ENCODE measurements around the gene ZSWIM8.

ZSWIM8 gene

DNA sequence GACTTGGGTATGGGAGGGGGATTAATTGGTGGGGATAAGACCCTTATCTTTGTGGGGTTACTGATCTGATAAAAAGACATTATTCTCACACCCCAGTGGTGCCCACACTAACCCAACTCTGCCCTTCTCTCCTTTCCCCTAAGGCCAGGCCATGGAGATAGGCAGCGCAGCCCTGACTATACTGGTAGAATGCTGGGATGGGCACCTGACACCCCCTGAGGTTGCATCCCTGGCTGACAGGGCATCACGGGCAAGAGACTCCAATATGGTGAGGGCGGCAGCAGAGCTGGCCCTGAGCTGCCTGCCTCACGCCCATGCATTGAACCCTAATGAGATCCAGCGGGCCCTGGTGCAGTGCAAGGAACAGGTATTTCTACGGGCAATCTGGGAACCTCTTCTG is 12.7 kb downstream of the ZSWIM8 start:
- DNase-seq = no peak

- DNase-seq = no peak
Observed at GRCh38 chr10:73798927-73799560, 13.6 kb downstream of the ZSWIM8 start.

DNA sequence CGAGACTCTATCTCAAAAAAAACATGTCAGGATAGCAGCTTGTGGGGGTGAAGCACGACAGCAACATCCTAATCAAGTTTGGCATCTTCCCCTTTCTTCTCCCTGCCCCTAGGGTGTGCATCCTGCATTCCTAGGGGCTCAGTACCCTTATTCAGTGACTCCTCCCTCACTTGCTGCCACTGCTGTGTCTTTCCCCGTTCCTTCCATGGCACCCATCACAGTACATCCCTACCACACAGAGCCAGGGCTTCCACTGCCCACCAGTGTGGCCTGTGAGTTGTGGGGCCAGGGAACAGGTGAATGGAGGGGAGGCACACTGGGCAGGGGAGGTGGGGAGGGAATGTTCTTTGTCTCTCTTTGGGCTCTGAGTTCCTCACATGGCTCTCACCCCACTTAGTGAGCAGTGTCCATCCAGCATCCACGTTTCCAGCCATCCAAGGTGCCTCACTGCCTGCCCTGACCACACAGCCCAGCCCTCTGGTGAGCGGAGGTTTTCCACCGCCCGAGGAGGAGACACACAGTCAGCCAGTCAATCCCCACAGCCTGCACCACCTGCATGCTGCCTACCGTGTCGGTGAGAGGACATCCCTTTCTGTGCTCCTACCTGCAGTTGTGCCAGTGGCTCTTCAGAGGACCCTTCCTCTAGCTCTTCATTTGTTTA is 14.6 kb downstream of the ZSWIM8 start:
- DNase-seq = no peak

- DNase-seq = no peak
Observed at GRCh38 chr10:73800560-73801252, 15.3 kb downstream of the ZSWIM8 start.

- no peak for DNase-seq
Observed at GRCh38 chr10:73801253-73801590, 15.8 kb downstream of the ZSWIM8 start.

DNA sequence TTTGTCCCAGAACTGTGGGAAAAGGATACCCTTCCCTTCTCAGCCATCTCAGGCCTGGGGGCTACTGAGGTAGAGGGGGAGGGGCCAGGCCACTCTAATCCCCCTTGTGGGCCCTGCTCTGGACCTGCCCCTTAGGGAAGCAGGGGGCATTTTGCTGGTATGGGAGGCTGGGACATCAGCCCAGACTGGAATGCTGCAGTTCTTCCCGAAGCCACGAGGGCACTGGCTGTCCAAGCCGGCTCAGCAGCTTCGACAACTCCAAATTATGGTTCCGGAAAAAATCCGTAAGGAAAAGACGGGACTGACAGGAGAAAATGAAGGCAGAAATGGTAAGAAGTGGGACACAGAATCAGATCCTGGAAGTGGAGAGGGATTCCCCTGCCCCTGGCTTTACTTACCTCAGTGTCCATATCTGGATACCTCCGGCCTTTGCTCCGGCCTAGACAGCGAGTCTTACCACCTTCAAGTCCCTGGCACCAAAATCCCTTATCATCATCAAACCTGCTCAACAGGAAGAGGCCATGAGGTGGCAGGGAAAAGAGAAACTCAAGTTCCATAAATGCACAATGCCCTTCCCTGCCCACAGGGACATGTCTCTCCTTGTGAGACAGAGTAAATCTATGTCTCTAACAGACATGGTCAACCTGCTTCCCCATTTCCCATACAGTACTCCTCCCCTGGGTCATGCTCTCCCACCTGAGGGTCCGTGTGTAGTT is 17.0 kb downstream of the ZSWIM8 start:
- DNase-seq = no peak

DNA sequence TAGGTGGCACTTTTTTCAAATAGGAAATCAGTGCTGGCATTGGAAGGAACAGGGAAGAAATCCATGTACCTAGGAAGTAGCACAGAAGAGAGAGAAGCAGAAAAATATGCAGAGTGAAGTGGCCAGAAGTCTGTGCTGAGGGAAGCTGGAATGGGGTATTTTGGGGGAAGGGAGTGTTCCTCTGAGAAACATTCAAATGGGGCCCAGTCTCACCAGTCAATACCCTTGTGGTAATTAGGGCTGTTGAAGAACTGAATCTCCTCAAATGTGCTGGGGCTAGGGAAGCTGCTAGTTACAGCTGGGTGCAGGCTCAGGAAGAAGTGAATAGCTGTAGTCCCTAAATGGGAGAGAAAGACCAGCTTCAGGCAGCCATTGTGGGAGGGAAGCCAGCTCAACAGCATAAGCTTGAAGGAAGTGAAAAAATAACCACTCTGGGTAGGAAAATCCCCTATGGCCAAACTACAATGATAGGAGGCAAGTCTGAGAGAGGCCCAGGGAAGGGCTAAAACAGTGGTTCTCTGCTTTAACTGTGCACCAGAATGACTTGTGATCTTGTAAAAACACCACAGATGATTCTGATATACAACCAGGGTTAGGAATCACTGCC is 18.4 kb downstream of the ZSWIM8 start:
- peak; percentile 71 to 74 for DNase-seq

- DNase-seq = no peak
Observed at GRCh38 chr10:73806176-73806950, 21.0 kb downstream of the ZSWIM8 start.

GRCh38 chr10:73807471-73807870 is 22.1 kb downstream of the ZSWIM8 start:
- no peak for DNase-seq

GRCh38 chr10:73808021-73808815 is 22.8 kb downstream of the ZSWIM8 start:
- no peak for DNase-seq

GRCh38 chr10:73809061-73809818 is 23.8 kb downstream of the ZSWIM8 start:
- DNase-seq = peak in 1 of 2 donors; percentile 29

DNA sequence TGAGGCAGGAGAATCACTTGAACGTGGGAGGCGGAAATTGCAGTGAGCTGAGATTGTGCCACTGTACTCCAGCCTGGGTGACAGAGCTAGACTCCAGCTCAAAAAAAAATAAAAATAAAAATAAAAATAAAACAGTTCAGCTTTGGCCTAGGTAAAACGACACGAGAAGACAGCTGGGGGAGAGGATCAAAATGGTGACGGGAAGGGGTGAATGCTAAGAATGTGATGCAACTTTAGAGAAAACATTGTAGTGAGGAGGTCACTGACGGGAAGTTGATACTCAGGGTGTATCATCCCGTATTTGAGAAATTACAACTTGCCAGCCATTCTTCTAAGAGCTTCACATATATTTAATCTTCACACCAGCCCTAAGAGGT is 24.9 kb downstream of the ZSWIM8 start:
- DNase-seq = peak; percentile 37 to 62

- DNase-seq = peak in 1 of 2 donors; percentile 12
Observed at GRCh38 chr10:73810735-73811465, 25.5 kb downstream of the ZSWIM8 start.

GRCh38 chr10:73812657-73813056 is 27.3 kb downstream of the ZSWIM8 start:
- no peak for DNase-seq

DNA sequence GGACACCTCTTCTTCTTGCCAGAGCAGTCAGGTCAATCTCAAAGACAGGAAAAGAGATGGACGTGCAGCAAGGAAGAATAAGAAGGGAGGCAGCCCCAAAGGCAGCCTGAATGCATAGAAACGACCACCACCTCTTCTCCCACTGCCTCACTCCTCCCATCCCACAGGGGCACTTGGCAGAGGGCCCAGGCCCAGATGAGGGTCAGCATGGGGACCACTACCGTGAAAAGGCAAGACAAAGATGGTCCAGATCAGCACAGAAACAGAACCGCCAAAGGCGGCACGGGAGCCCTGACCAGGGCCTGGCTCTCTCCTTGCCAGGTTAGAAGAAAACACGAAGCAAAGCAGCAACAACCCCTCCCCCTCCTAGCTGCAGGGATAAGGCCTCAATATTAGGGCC is 27.9 kb downstream of the ZSWIM8 start:
- no peak for DNase-seq

- DNase-seq = no peak
Observed at GRCh38 chr10:73814276-73814895, 29.0 kb downstream of the ZSWIM8 start.

DNA sequence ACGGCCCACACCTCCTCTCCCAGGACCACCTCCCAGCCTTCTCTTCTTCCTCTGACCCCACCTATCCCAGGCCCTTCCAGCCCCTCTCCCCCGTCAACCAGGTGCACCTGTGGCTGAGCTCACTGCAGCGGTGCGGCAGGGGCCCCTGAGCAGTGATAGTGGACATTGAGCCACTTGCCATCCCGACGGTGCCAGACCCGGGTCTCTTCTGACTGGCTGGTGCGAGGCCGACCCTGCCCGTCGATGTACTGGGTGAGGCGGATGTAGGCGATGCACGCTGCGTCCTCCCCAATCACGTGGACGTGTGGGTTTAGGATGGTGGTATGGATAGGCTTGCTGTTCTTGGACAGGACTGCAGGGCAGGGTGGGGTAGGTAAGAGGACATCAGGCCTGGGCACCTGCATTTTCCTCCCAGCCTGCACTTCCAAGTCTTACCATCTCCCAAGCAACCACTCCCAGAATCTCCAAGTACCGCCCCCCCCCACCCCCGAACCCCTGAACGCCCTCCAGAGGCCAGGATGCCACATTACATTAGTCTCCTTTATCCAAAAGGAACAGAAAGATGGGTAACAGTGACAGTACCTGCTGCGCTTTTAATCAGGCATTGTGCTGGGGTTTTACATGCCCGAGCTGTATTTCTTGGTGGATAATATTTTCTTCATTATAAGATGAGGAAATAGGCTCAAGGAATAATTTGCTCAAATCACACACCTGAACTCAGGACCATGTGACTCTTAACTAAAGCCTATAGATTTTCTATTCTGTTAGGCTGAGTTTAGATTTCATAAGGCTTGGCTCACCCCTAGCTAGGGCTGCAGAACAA is 29.7 kb downstream of the ZSWIM8 start:
- DNase-seq = peak; percentile 7 to 37

DNA sequence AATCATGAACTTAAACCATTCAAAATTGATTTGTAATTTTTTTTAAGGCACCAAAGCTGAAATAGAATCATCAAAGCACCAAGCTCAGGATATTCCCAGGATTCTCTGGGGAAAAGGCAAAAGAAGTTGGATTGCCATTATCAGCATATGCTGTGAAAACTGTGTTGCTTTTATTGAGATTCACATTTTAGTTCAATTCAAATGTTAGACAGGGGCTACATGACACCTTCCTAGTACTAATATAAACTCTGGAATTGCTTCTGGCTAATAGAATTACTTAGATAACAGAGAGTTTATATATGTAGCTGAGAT is 30.3 kb downstream of the ZSWIM8 start:
- no peak for DNase-seq
